Activated CD8-positive, alpha-beta memory T cell treated with anti-CD3 and anti-CD28 coated beads, Interleukin-2, amount 50 U/mL, for 4 hours (primary cell): Measurements from ENCODE around the gene OAS1.

Experiments used
- DNase-seq: peaks from one replicate; pipeline ENCODE4 v3.0.0-alpha.2; 2020

The OAS1 gene

GRCh38 chr12:112967858-112968257 lies 61.1 kb downstream of the OAS1 start:
- DNase-seq, result no peak
